Measurements from ENCODE around the gene OSBPL10. TPM values are rescaled to one million over a fixed set of nuclear protein-coding genes. Genes with fewer than 3 reads are reported as not detected.

OSBPL10 gene
- total and polyA plus RNA-seq, 7 donors, result 0.75 to 4.6 (median 2.3) TPM

DNA sequence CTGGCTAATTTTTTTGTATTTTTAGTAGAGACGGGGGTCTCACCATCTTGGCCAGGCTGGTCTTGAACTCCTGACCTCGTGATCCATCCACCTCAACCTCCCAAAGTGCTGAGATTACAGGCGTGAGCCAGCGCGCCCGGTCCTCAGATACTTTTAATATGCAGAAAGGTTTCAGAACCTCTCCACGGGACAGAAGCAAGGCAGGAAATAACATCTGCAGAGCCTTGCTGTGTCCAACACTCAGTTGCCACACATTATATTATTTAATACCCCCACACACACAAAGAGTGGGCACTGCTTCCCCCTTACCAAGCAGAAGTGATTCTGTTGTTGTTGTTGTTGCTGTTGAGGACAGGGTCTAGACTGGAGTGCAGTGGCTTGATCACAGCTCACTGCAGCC lies 28.0 kb downstream of the OSBPL10 start:
- WGBS, 3 donors, result 82 to 90% (median 87%) methylated on average over 7 of the region's 7 CpGs
- Histone ChIP-seq H3K27ac (no peak overlapping the region), H3K4me3 (no peak overlapping the region), H3K9me3 (peaks cover 6% of the 10 kb centered on the region), H3K27me3 (ENCODE audit: insufficient read depth in 3 of 3, low read length in 2 of 3) (no peaks in the 10 kb centered on the region), H3K36me3 (ENCODE audit: insufficient read depth in 1 of 2, low read depth in 1 of 2) (no peaks in the 10 kb centered on the region), H3K4me1 (no peaks in the 10 kb centered on the region)
- TF ChIP-seq, protein P1, sequence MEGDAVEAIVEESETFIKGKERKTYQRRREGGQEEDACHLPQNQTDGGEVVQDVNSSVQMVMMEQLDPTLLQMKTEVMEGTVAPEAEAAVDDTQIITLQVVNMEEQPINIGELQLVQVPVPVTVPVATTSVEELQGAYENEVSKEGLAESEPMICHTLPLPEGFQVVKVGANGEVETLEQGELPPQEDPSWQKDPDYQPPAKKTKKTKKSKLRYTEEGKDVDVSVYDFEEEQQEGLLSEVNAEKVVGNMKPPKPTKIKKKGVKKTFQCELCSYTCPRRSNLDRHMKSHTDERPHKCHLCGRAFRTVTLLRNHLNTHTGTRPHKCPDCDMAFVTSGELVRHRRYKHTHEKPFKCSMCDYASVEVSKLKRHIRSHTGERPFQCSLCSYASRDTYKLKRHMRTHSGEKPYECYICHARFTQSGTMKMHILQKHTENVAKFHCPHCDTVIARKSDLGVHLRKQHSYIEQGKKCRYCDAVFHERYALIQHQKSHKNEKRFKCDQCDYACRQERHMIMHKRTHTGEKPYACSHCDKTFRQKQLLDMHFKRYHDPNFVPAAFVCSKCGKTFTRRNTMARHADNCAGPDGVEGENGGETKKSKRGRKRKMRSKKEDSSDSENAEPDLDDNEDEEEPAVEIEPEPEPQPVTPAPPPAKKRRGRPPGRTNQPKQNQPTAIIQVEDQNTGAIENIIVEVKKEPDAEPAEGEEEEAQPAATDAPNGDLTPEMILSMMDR (IDR thresholded peaks at IDR 0.05), result no peak
- DNase-seq, result no peak
- intact Hi-C loops (cut with DNase I), result no loop called here
- no peak for ATAC-seq

DNA sequence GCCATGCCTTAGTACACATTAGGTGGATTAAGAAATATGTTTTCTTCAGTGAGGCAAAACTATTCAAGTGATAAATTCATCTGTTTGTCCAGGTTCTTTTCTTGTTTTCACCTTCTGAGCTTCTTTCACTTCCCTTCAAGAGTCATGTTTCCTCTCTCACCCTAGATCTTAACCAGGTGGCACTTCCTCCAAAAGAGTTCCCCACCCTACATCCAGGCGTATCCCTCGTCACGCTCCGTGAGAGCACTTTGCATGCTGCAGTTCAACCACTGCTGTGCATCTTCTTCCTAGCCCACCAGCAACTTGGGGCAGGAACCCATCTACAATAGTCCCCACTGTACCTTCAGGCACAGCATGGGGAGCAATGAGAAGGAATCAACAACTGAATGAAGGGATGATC lies 28.9 kb downstream of the OSBPL10 start:
- no peak for DNase-seq
- Histone ChIP-seq H3K4me3 (no peak overlapping the region), H3K36me3 (ENCODE audit: insufficient read depth in 1 of 2, low read depth in 1 of 2) (no peaks in the 10 kb centered on the region), H3K27ac (no peak overlapping the region), H3K4me1 (no peaks in the 10 kb centered on the region), H3K27me3 (ENCODE audit: insufficient read depth in 3 of 3, low read length in 2 of 3) (no peaks in the 10 kb centered on the region), H3K9me3 (peaks cover 6% of the 10 kb centered on the region)
- 61 to 82% (median 65%) methylated on average over 4 of the region's 4 CpGs for WGBS, 3 donors
- ATAC-seq, result no peak
- intact Hi-C loops (cut with DNase I), result no loop called here
- TF ChIP-seq, protein P1 (IDR thresholded peaks at IDR 0.05), result no peak

DNA sequence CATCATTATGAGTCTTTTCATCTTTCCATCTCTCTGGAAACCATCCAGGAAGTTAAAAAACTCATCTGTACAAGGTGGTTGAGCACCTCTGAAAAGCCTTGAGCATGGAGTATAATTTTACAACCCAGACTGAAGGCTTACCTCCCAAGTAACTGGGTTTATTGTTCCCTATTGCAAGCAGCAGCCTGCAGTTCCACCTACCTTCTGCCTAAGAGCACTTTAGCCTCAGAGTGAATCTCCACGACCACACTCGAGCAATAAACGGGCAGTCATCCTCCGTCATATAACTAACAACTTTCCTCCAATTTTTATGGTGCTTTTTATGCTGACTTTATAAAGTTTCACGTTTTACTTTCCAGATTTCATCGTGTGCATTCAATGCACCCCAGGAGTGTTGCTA lies 32.8 kb downstream of the OSBPL10 start:
- 28 to 51% (median 29%) methylated on average over 6 of the region's 6 CpGs for WGBS, 3 donors
- no peak for ATAC-seq

DNA sequence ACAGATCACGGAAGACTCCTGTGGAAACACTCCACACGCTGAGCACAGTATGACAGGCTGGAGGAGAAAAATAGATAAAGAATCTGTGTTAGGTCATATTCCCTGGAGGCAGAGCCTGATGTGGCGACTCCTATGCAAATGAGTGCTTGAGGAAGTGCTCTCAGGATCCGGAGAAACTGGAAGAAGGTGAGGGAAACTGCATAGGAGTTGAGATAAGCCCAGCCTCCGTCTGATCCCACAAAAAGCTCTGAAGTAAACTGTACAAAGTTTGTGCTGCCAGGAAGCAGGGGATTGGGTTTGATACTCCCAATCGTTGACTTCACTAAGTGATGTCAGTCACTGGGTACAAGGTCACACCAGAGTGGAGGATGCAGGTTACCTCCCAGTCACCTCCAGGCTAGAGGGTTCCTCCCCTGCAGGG lies 33.4 kb downstream of the OSBPL10 start:
- intact Hi-C loops (cut with DNase I), result no loop called here
- H3K4me3 ChIP-seq, result no peak overlapping the region
- TF ChIP-seq, protein P1 (IDR thresholded peaks at IDR 0.05), result no peak
- 58 to 65% (median 64%) methylated on average over 6 of the region's 6 CpGs for WGBS, 3 donors
- H3K4me1 ChIP-seq, result no peaks in the 10 kb centered on the region
- DNase-seq (no peak), ATAC-seq (no peak)
- no peaks in the 10 kb centered on the region for H3K36me3 ChIP-seq (ENCODE audit: insufficient read depth in 1 of 2, low read depth in 1 of 2)
- no peaks in the 10 kb centered on the region for H3K9me3 ChIP-seq
- H3K27me3 ChIP-seq (ENCODE audit: insufficient read depth in 3 of 3, low read length in 2 of 3), result no peaks in the 10 kb centered on the region
- no peak overlapping the region for H3K27ac ChIP-seq

More for the DNA sequence above, 32.8 kb downstream of the OSBPL10 start:
- no peaks in the 10 kb centered on the region for H3K9me3 ChIP-seq
- no peaks in the 10 kb centered on the region for H3K27me3 ChIP-seq (ENCODE audit: insufficient read depth in 3 of 3, low read length in 2 of 3)
- no peaks in the 10 kb centered on the region for H3K4me1 ChIP-seq
- TF ChIP-seq, protein P1 (IDR thresholded peaks at IDR 0.05), result no peak
- H3K27ac ChIP-seq, result no peak overlapping the region
- DNase-seq, result no peak
- intact Hi-C loops (cut with DNase I), result no loop called here
- H3K36me3 ChIP-seq (ENCODE audit: insufficient read depth in 1 of 2, low read depth in 1 of 2), result no peaks in the 10 kb centered on the region
- no peak overlapping the region for H3K4me3 ChIP-seq

DNA sequence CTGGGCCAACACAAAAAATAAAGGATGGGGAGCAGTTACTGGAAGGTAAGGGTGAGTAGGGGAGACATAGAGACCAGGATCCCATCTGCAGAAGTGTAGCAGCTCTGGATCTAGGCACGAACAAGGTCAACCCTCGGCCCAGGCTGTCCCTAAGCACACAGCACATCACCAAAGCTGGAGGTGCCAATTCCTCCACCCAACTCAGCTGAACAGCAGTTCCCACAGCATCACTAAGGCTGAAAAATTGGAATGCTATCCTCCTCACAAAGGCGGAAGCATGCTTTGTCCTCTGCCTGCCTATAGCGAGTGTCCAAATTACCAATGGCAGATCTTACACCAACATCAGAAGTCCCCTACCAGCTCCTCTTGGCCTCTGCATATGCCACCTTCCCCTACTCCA lies 33.9 kb downstream of the OSBPL10 start:
- TF ChIP-seq, protein P1 (IDR thresholded peaks at IDR 0.05), result no peak
- Histone ChIP-seq H3K27me3 (ENCODE audit: insufficient read depth in 3 of 3, low read length in 2 of 3) (no peaks in the 10 kb centered on the region), H3K27ac (peak overlapping the region; percentile 15), H3K4me3 (no peak overlapping the region), H3K9me3 (no peaks in the 10 kb centered on the region), H3K4me1 (no peaks in the 10 kb centered on the region), H3K36me3 (ENCODE audit: insufficient read depth in 1 of 2, low read depth in 1 of 2) (no peaks in the 10 kb centered on the region)
- ATAC-seq, result no peak
- DNase-seq, result no peak
- WGBS, 3 donors, result 81 to 82% (median 82%) methylated on average over 4 of the region's 4 CpGs
- intact Hi-C loops (cut with DNase I), result no loop called here

All from psoas muscle (tissue), 8 donors.